HUES6 (cell line): ENCODE data around the gene TOP1.

ENCODE experiments used
- H3K27ac ChIP-seq: 2 replicates; pipeline ENCODE4 v1.7.0; 2013; ENCODE audit warnings: low read depth, mild to moderate bottlenecking, low read length, inconsistent platforms
- H3K27me3 ChIP-seq: 2 replicates; pipeline ENCODE4 v1.6.1; 2013; ENCODE audit warnings: low read length; ENCODE audit not compliant: control insufficient read depth, insufficient read depth
- H3K36me3 ChIP-seq: 2 replicates; pipeline ENCODE4 v1.6.1; 2013; ENCODE audit warnings: low read length; ENCODE audit not compliant: control insufficient read depth, insufficient read depth
- H3K4me1 ChIP-seq: 2 replicates; pipeline ENCODE4 v1.6.1; 2013; ENCODE audit warnings: low read length; ENCODE audit not compliant: control insufficient read depth, insufficient read depth
- H3K4me3 ChIP-seq: 2 replicates; pipeline ENCODE4 v1.5.1; 2013; ENCODE audit warnings: low read depth, low read length
- H3K9ac ChIP-seq: one replicate; pipeline ENCODE4 v1.6.1; 2013; ENCODE audit warnings: mild to moderate bottlenecking, low read length
- H3K9me3 ChIP-seq: 2 replicates; pipeline ENCODE4 v1.6.1; 2013; ENCODE audit warnings: low read depth, low read length; ENCODE audit not compliant: control insufficient read depth, insufficient read depth

The TOP1 gene

DNA sequence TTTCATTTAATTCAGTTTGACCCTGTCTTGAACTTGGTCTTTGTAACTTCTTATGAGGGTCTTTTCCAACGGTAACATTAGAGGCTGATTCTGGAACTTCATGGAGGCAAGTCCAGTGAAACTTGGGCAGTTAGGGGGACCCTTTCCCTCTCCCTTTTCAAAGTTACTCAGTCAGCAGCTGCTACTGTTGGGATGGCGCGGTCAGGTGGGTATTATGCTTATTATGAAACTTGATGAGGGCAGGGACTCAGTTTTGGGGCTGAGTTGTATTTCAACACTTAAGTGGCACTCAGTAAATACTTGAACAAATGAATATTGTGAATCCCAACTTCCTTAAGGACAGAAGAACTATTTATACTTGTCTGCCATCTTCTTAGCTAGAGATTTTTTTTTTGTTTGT lies 20.8 kb downstream of the TOP1 start:
- Histone ChIP-seq H3K4me1 (peaks cover 80% of the 10 kb centered on the region), H3K27ac (peak overlapping the region; percentile 7; the same call in 1 of the 2 replicates), H3K27me3 (no peaks in the 10 kb centered on the region), H3K36me3 (no peaks in the 10 kb centered on the region), H3K9ac (no peak overlapping the region), H3K4me3 (no peak overlapping the region), H3K9me3 (no peaks in the 10 kb centered on the region)

DNA sequence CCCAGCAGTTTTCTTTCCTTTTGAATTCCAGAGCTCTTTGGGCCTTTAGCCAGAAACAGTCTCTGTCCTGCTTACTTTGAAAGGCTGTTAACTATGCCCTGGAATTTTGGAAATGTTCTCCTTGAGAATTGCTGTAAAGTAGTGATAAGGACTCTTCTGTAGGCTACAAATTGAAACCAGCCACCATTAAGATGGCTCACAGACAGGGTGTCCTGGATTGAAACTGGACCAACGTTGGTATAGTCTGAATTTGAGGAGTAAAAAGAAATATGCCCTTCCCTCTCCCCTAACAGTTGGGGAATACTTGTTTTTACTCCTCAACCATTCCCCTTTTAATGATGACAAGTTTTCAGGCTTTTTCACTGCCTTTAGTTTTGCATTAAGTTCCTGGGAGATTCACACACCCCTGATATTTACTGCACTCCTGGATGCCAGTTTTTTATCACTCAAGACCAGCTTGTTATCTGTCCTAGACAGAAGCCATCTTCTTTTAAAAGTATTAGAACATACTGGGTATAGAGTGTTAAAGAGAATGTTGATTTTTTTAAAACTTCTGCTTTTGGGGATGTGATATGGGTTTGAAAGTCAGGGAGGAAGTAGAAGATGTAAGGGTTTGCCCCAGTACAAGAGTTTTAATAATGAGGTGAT lies 21.9 kb downstream of the TOP1 start:
- no peak overlapping the region for H3K27ac ChIP-seq
- H3K9me3 ChIP-seq = no peaks in the 10 kb centered on the region
- H3K36me3 ChIP-seq = no peaks in the 10 kb centered on the region
- H3K4me1 ChIP-seq = peaks cover 80% of the 10 kb centered on the region
- H3K4me3 ChIP-seq = no peak overlapping the region
- H3K9ac ChIP-seq = no peak overlapping the region
- H3K27me3 ChIP-seq = no peaks in the 10 kb centered on the region

DNA sequence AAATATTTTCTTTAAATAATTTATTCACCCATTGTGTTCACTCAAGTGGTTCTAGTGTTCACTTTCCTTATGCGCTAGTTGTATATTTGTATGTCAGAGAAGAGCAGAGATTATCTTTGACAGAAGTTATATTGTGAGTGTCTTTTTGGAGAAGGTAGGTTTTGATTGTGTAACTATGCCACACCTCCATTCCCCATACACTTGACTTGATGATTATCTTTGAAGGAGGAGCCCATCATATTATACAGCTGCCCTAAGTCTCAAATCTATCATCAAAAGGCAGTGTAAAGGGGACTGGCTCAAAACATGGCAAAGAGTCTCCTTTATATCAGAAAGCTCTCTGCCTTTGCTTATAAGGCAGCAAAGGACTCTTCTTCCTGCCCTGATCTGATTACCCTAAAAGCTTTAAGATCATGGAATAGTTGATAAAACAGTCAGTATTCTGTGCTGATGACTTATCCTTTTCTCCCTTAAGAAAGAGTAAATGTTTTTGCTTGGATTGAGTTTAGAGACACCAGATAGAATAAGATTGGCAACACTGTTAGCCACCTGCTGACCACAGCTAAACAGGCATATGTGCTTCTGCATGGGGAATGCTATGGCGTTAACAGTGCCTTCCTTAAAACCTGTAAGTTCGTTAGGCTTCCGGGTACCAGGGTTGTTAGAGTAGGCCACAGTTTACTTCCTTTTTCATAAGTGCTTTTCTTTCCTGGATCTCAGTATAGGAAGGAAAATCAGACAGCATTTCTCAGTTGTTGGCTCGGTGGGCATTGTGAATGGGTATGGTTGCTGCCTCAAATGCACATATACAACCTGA lies 22.6 kb downstream of the TOP1 start:
- no peak overlapping the region for H3K4me3 ChIP-seq
- H3K27me3 ChIP-seq = no peaks in the 10 kb centered on the region
- H3K36me3 ChIP-seq = no peaks in the 10 kb centered on the region
- no peaks in the 10 kb centered on the region for H3K9me3 ChIP-seq
- peaks cover 77% of the 10 kb centered on the region for H3K4me1 ChIP-seq
- no peak overlapping the region for H3K9ac ChIP-seq
- H3K27ac ChIP-seq = no peak overlapping the region

DNA sequence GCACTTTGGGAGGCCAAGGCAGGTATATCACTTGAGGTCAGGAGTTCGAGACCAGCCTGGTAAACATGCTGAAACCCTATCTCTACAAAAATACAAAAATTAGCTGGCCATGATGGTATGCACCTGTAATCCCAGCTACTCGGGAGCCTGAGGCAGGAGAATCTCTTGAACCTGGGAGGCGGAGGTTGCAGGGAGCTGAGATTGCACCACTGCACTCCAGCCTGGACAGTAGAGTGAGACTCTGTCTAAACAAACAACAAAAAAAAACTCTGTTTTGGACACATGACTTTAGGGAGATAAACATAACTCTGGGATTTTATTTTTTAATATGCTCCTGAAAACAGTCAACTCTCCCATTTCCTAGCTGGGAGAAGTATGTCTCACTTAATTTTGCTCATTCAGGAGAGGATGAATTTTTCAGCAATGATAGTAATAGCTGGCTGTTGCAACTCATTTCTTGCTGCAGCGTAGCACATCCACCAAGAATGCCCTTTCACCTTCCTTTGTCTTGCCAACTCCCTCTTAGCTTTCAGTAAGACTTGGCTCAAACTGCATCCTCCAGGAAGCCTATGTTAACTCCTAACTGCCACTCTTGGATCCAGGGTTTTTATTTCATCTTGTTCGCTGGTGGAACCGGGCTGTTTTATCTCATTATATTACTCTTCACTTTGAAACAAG lies 24.3 kb downstream of the TOP1 start:
- Histone ChIP-seq H3K9me3 (no peaks in the 10 kb centered on the region), H3K4me3 (no peak overlapping the region), H3K36me3 (no peaks in the 10 kb centered on the region), H3K27ac (no peak overlapping the region), H3K4me1 (peaks cover 64% of the 10 kb centered on the region), H3K9ac (no peak overlapping the region), H3K27me3 (no peaks in the 10 kb centered on the region)

DNA sequence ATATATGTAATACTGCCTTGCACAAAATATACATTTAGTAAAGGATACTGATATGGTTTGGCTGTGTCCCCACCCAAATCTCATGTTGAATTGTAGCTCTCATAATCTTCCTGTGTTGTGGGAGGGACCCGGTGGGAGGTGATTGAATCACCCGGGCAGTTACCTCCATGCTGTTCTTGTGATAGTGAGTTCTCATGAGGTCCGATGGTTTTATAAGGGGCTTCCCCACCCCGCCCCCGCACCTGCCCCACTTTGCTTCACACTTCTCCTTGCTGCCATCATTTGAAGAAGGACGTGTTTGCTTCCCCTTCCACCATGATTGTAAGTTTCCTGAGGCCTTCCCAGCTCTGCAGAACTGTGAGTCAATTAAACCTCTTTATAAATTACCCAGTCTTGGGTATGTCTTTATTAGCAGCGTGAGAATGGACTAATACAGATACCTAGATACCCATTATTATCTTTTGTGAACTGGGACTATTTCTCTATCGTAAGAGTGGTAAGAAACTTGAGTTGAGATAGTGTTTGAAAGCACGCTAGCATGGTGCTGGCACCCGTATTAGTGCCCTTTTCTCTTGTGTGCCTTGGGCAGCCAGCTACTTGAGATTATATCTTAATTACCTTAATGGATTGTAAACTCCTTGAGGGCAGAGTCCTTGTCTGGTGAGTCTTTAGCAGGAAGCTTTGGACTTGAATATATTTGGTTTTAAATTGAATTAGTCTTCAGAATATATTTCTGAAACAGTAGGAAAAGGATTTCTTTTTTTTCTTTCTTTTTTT lies 25.6 kb downstream of the TOP1 start:
- no peaks in the 10 kb centered on the region for H3K36me3 ChIP-seq
- peaks cover 61% of the 10 kb centered on the region for H3K4me1 ChIP-seq
- no peak overlapping the region for H3K4me3 ChIP-seq

DNA sequence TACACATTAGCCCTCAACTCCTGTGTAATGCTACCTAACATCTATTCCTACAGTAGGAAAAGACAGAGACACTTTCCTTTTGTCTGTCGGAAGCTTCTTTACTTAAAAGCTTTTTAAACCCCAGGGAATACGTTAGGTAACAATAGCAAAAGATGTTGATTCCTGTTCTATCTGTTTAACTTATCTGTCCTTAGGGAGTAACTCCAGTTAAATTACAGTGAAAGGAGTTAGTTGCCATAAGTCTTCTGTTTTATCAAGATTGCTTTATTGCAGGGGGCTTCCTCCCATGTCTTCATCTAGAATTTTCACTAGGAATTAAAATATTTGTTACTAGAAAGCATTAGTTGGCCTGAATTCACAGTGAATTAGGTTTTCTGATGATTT lies 26.2 kb downstream of the TOP1 start:
- no peak overlapping the region for H3K4me3 ChIP-seq
- peaks cover 55% of the 10 kb centered on the region for H3K4me1 ChIP-seq
- no peaks in the 10 kb centered on the region for H3K36me3 ChIP-seq
- H3K27me3 ChIP-seq = no peaks in the 10 kb centered on the region
- H3K9ac ChIP-seq = no peak overlapping the region
- no peak overlapping the region for H3K27ac ChIP-seq
- no peaks in the 10 kb centered on the region for H3K9me3 ChIP-seq

More for the DNA sequence above, 25.6 kb downstream of the TOP1 start:
- H3K27me3 ChIP-seq = no peaks in the 10 kb centered on the region
- H3K9ac ChIP-seq = no peak overlapping the region
- H3K9me3 ChIP-seq = no peaks in the 10 kb centered on the region
- H3K27ac ChIP-seq = no peak overlapping the region

DNA sequence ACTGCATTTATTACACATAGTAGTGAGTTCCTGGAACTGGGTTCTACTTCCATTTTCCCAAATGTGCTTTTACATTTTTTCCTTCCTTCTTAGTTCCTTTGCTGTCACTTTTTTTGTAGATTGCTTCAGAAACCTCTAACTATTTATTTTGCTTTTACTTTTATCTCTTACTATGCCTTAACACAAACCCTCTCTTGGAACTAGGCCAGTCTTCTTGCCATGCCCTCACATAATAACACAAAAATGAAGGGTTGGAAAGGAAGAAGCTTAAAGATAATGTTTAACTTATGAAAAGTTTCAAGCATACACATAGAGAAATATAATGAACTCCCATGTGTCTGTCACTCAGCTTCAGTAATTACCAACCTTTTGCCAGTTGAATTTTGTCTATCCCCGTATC lies 27.1 kb downstream of the TOP1 start:
- H3K36me3 ChIP-seq = peaks cover 4% of the 10 kb centered on the region; the same call in 1 of the 2 replicates
- no peak overlapping the region for H3K27ac ChIP-seq
- H3K4me3 ChIP-seq = no peak overlapping the region
- H3K9ac ChIP-seq = no peak overlapping the region
- H3K27me3 ChIP-seq = no peaks in the 10 kb centered on the region
- H3K4me1 ChIP-seq = peaks cover 48% of the 10 kb centered on the region
- H3K9me3 ChIP-seq = no peaks in the 10 kb centered on the region

DNA sequence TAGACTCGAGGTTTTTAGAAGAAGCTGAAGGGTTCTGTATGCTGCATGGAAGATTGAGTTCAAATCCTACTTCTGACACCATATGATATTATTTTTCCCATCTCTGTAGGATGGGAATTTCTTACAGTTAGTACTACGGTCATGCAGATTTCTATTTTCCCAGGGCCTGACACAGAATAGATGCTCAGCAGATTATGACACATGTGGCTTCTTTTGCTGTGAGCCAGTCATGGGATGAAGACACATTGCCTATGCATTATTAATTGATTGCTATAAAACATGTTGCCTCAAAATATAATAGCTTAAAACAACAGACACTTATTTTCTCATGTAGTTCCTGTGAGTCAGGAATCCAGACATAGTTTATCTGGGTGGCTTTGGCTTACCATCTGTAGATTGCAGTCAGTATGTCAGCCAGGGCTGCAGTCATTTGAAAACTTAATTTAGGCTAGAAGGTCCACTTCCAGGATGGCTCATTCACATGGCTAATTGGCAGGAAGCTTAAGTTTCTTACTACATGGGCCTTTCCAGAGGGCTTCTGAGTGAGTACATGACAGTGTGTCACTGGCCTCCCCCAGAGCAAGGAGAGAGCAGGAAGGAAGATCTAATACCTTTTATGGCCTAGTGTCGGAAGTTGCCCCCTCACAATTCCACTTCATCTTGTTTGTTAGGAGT lies 29.5 kb downstream of the TOP1 start:
- Histone ChIP-seq H3K4me1 (peaks cover 36% of the 10 kb centered on the region), H3K9me3 (no peaks in the 10 kb centered on the region), H3K27ac (no peak overlapping the region; the same call in 1 of the 2 replicates), H3K9ac (no peak overlapping the region), H3K36me3 (peaks cover 27% of the 10 kb centered on the region), H3K27me3 (no peaks in the 10 kb centered on the region), H3K4me3 (no peak overlapping the region)

DNA sequence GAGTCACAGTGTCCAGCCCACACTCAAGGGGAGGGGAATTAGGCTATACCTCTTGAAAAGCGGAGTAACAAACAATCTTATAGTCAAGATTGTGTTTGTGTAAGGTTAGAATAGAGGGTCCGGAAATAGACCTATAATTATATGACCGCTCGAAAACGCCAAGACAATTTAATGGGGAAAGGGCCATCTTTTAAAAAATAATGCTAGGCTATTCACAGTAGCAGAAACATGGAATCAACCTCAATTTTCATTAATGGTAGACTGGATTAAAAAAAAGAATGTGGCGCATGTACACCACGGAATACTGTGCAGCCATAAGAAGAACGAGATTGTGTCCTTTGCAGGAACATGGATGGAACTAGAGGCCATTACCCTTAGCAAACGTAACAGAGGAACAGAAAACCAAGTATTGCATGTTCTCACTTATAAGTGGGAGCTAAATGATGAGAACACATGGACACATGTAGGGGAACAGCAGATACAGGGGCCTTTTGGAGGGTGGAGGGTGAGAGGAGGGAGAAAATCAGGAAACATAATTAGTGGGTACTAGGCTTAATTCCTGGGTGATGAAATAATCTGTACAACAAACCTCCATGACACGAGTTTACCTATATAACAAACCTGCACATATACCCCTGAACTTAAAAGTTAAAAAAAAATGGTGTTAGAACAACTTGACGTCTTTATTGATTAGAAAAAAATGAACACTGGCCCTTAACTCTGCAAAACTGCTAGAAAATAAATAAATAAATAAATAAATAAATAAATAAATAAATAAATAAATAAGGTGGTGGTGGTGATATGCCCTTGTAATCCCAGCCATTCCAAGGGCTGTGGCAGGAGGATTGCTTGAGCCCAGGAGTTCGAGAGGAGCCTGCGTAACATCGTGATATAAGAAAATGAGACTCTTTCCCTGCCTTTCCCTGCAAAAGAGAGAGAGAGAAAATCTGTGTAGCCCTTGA lies 30.3 kb downstream of the TOP1 start:
- H3K27ac ChIP-seq = no peak overlapping the region; the same call in 1 of the 2 replicates
- peaks cover 33% of the 10 kb centered on the region for H3K36me3 ChIP-seq
- H3K9ac ChIP-seq = no peak overlapping the region

More for the DNA sequence above, 30.3 kb downstream of the TOP1 start:
- Histone ChIP-seq H3K27me3 (no peaks in the 10 kb centered on the region), H3K9me3 (no peaks in the 10 kb centered on the region), H3K4me3 (no peak overlapping the region), H3K4me1 (peaks cover 28% of the 10 kb centered on the region)
